IMR-90 (cell line): ENCODE measurements around the gene PTGR2. TPM values are rescaled to one million over a fixed set of nuclear protein-coding genes. Genes with fewer than 3 reads are reported as not detected.

Source experiments
- ATAC-seq: fragments of 200-7000 bp; cut with Tn5 transposase; 2 replicates; pipeline ENCODE4 v1.9.1; 2020; ENCODE audit warnings: low read depth, mild to moderate bottlenecking, moderate library complexity
- BruUV-seq: library from RNA; stranded (reverse); fragments of 400-500 nt; replicated peaks from 2 replicates; lab custom pipeline; 2021; lab: Mats Ljungman, UMichigan
- CTCF ChIA-PET: fragments of 300-600 bp; formaldehyde crosslinking; extraction: SDS; loops from one replicate; lab custom pipeline; 2021; ENCODE audit warnings: antibody characterized with exemption; lab: Yijun Ruan, JAX
- POLR2A ChIA-PET: fragments of 300-600 bp; sonication (Branson Sonifier 250); formaldehyde crosslinking; loops from one replicate; lab custom pipeline; 2022; ENCODE audit warnings: antibody characterized with exemption; ENCODE audit not compliant: unreplicated experiment; lab: Charles Lee
- DNase-seq: peaks from one replicate; pipeline ENCODE4 v3.0.0; 2013
- H2AFZ ChIP-seq: replicated peaks from 2 replicates; pipeline ENCODE3; 2013; ENCODE audit warnings: low read length, mild to moderate bottlenecking; ENCODE audit not compliant: poor library complexity
- H2AK5ac ChIP-seq: 2 replicates; pipeline ENCODE4 v1.6.1; 2013; ENCODE audit warnings: low read depth, low read length, inconsistent platforms
- H2AK9ac ChIP-seq: replicated peaks from 2 replicates; pipeline ENCODE3; 2013; ENCODE audit warnings: mild to moderate bottlenecking, low read depth, low read length, moderate library complexity; ENCODE audit not compliant: poor library complexity
- H2BK120ac ChIP-seq: 2 replicates; pipeline ENCODE4 v1.6.1; 2013; ENCODE audit warnings: low read depth, low read length, inconsistent platforms
- H2BK15ac ChIP-seq: 3 replicates; pipeline ENCODE4 v1.6.1; 2013; ENCODE audit warnings: low read depth, low read length, inconsistent platforms
- H2BK20ac ChIP-seq: 2 replicates; pipeline ENCODE4 v1.6.1; 2013; ENCODE audit warnings: low read depth, mild to moderate bottlenecking, inconsistent platforms, low read length, moderate library complexity
- H2BK5ac ChIP-seq: 2 replicates; pipeline ENCODE4 v1.6.1; 2013; ENCODE audit warnings: mild to moderate bottlenecking, low read depth, low read length, inconsistent platforms; ENCODE audit not compliant: poor library complexity, severe bottlenecking
- H3K14ac ChIP-seq: replicated peaks from 2 replicates; pipeline ENCODE4 v1.6.1; 2013; ENCODE audit warnings: low read depth, low read length, inconsistent platforms
- H3K18ac ChIP-seq: 2 replicates; pipeline ENCODE4 v1.6.1; 2013; ENCODE audit warnings: low read depth, low read length, control low read depth
- H3K23ac ChIP-seq: 2 replicates; pipeline ENCODE4 v1.6.1; 2013; ENCODE audit warnings: low read depth, low read length, inconsistent platforms
- H3K27ac ChIP-seq: 2 replicates; pipeline ENCODE4 v1.5.1; 2013; ENCODE audit warnings: mild to moderate bottlenecking, control low read depth, low read length; ENCODE audit not compliant: insufficient read depth
- H3K27me3 ChIP-seq: 2 replicates; pipeline ENCODE4 v1.6.1; 2013; ENCODE audit warnings: low read length; ENCODE audit not compliant: control insufficient read depth, insufficient read depth
- H3K36me3 ChIP-seq: 2 replicates; pipeline ENCODE4 v1.6.1; 2013; ENCODE audit warnings: low read length, mixed read lengths; ENCODE audit not compliant: control insufficient read depth, insufficient read depth
- H3K4ac ChIP-seq: 2 replicates; pipeline ENCODE4 v1.6.1; 2013; ENCODE audit warnings: low read depth, low read length, inconsistent platforms
- H3K4me1 ChIP-seq: 2 replicates; pipeline ENCODE4 v1.6.1; 2013; ENCODE audit warnings: low read length, mixed read lengths; ENCODE audit not compliant: control insufficient read depth, insufficient read depth
- H3K4me2 ChIP-seq: 2 replicates; pipeline ENCODE4 v1.6.1; 2013; ENCODE audit warnings: low read depth, mild to moderate bottlenecking, control low read depth, low read length, moderate library complexity
- H3K4me3 ChIP-seq: 2 replicates; pipeline ENCODE4 v1.5.1; 2013; ENCODE audit warnings: low read depth, mild to moderate bottlenecking, control low read depth, low read length, moderate library complexity; ENCODE audit not compliant: insufficient read depth
- H3K56ac ChIP-seq: 2 replicates; pipeline ENCODE4 v1.6.1; 2013; ENCODE audit warnings: low read length, inconsistent platforms; ENCODE audit not compliant: insufficient read depth; ENCODE audit errors: extremely low read depth
- H3K79me1 ChIP-seq, 2 experiments: 2 replicates each; pipeline ENCODE4 v1.6.1; 2013; ENCODE audit warnings: low read length in 2 of 2, inconsistent platforms in 1 of 2, low read depth in 1 of 2
- H3K9ac ChIP-seq: 2 replicates; pipeline ENCODE4 v1.6.1; 2013; ENCODE audit warnings: low read depth, low read length, control low read depth
- H3K9me1 ChIP-seq: 2 replicates; pipeline ENCODE4 v1.6.1; 2013; ENCODE audit warnings: low read length, inconsistent platforms; ENCODE audit not compliant: insufficient read depth
- H3K9me3 ChIP-seq: 2 replicates; pipeline ENCODE4 v1.6.1; 2013; ENCODE audit warnings: low read length; ENCODE audit not compliant: control insufficient read depth, insufficient read depth
- H4K20me1 ChIP-seq: 2 replicates; pipeline ENCODE4 v1.6.1; 2013; ENCODE audit warnings: low read length, inconsistent platforms; ENCODE audit not compliant: insufficient read depth
- H4K5ac ChIP-seq: 2 replicates; pipeline ENCODE4 v1.6.1; 2013; ENCODE audit warnings: mild to moderate bottlenecking, low read depth, low read length, control low read depth
- H4K8ac ChIP-seq, 2 experiments: 2 replicates each; pipeline ENCODE4 v1.6.1; 2013; ENCODE audit warnings: low read depth in 2 of 2, low read length in 2 of 2, control low read depth in 1 of 2, inconsistent platforms in 1 of 2
- H4K91ac ChIP-seq: 2 replicates; pipeline ENCODE4 v1.6.1; 2013; ENCODE audit warnings: low read depth, low read length, inconsistent platforms; ENCODE audit not compliant: insufficient read depth
- BHLHE40 ChIP-seq: fragments of 150-350 bp; IDR thresholded peaks from 2 replicates; pipeline ENCODE4 v1.6.1; 2016; ENCODE audit warnings: mild to moderate bottlenecking, low read depth, low read length
- CEBPB ChIP-seq: IDR thresholded peaks from 2 replicates; pipeline ENCODE4 v1.6.1; 2012; ENCODE audit warnings: low read depth, low read length, improper control_type of control experiment
- CHD1 ChIP-seq: IDR thresholded peaks from 2 replicates; pipeline ENCODE4 v1.6.1; 2012; ENCODE audit warnings: low read depth, low read length, improper control_type of control experiment
- FOS ChIP-seq: fragments of 150-350 bp; IDR thresholded peaks from 2 replicates; pipeline ENCODE4 v1.6.1; 2016; ENCODE audit warnings: low read depth, low read length
- MAFK ChIP-seq: IDR thresholded peaks from 2 replicates; pipeline ENCODE4 v1.6.1; 2012; ENCODE audit warnings: low read depth, low read length, improper control_type of control experiment
- MAZ ChIP-seq: IDR thresholded peaks from 2 replicates; pipeline ENCODE4 v1.6.1; 2012; ENCODE audit warnings: low read depth, mild to moderate bottlenecking, low read length, improper control_type of control experiment, moderate library complexity, borderline replicate concordance
- MXI1 ChIP-seq: IDR thresholded peaks from 2 replicates; pipeline ENCODE4 v1.6.1; 2012; ENCODE audit warnings: low read depth, mild to moderate bottlenecking, low read length, moderate library complexity, borderline replicate concordance
- NFE2L2 ChIP-seq: fragments of 150-350 bp; IDR thresholded peaks from 2 replicates; pipeline ENCODE4 v1.6.1; 2016; ENCODE audit warnings: low read depth, mild to moderate bottlenecking, low read length
- POLR2A ChIP-seq: IDR thresholded peaks from 2 replicates; pipeline ENCODE4 v1.6.1; 2012; ENCODE audit warnings: mild to moderate bottlenecking, low read depth, low read length
- RAD21 ChIP-seq: IDR thresholded peaks from 2 replicates; pipeline ENCODE4 v1.6.1; 2012; ENCODE audit warnings: low read length, improper control_type of control experiment
- RCOR1 ChIP-seq: IDR thresholded peaks from 2 replicates; pipeline ENCODE4 v1.6.1; 2012; ENCODE audit warnings: mild to moderate bottlenecking, low read length, improper control_type of control experiment; ENCODE audit not compliant: insufficient replicate concordance
- RFX5 ChIP-seq: IDR thresholded peaks from 2 replicates; pipeline ENCODE4 v1.8.0; 2012; ENCODE audit warnings: low read depth, mild to moderate bottlenecking, low read length, moderate library complexity
- SMC3 ChIP-seq: fragments of 150-350 bp; IDR thresholded peaks from 2 replicates; pipeline ENCODE4 v1.6.1; 2016; ENCODE audit warnings: low read depth, mild to moderate bottlenecking, antibody characterized with exemption, low read length, moderate library complexity
- WGBS, 2 experiments: methylation state at CpG; one replicate each; pipeline versions ENCODE4 v1.1.5 to v1.1.7; 2013; ENCODE audit warnings: missing lambda C conversion rate in 2 of 2; ENCODE audit not compliant: insufficient read length in 1 of 2; ENCODE audit errors: extremely low coverage in 2 of 2; 5-methylcytosine and 5-hydroxymethylcytosine counted together
- dilution Hi-C: fragments of 300-500 bp; cut with HindIII; formaldehyde crosslinking; loops from one replicate; pipeline ENCODE4 v1.14.3; 2018; ENCODE audit warnings: low sequenced_read_pairs; ENCODE audit not compliant: unreplicated experiment
- in situ Hi-C: fragments of 300-500 bp; cut with MboI; formaldehyde crosslinking; loops from 3 replicates; pipeline ENCODE4 v1.14.3; 2019; ENCODE audit warnings: low sequenced_read_pairs, inconsistent platforms, mixed read lengths
- intact Hi-C: fragments of 100-400 bp; cut with micrococcal nuclease; formaldehyde crosslinking; loops from 2 replicates; pipeline ENCODE4 v1.10.0; 2022
- polyA plus RNA-seq, 3 experiments: library from polyadenylated mRNA; depleted of rRNA; stranded (reverse); fragments of >200 nt; gene quantifications; 2 replicates each; pipeline ENCODE4 v1.2.3, GENCODE V29; 2012; ENCODE audit warnings: low replicate concordance in 1 of 3
- total RNA-seq: library from RNA; depleted of rRNA; stranded (reverse); fragments of >200 nt; gene quantifications from 2 replicates; pipeline ENCODE4 v1.2.3, GENCODE V29; 2012
- TF ChIP-seq, protein P1 (sequence below): fragments of 150-350 bp; IDR thresholded peaks from 2 replicates; pipeline ENCODE4 v1.6.1; 2017; ENCODE audit warnings: mild to moderate bottlenecking, antibody characterized with exemption, low read length, low read depth
- TF ChIP-seq, protein P2 (sequence below): fragments of 150-350 bp; IDR thresholded peaks from 2 replicates; pipeline ENCODE4 v1.6.1; 2016; ENCODE audit warnings: low read depth, mild to moderate bottlenecking, low read length, moderate library complexity, borderline replicate concordance
- TF ChIP-seq, protein P3 (sequence below): conservative IDR thresholded peaks from 2 replicates; pipeline ENCODE4 v1.5.1; 2012; ENCODE audit warnings: mild to moderate bottlenecking, low read depth, low read length, improper control_type of control experiment

The PTGR2 gene
- total and polyA plus RNA-seq, 2 of the 4 experiments (the other 2 are of a cell fraction) = 1.3 to 3.2 TPM

DNA sequence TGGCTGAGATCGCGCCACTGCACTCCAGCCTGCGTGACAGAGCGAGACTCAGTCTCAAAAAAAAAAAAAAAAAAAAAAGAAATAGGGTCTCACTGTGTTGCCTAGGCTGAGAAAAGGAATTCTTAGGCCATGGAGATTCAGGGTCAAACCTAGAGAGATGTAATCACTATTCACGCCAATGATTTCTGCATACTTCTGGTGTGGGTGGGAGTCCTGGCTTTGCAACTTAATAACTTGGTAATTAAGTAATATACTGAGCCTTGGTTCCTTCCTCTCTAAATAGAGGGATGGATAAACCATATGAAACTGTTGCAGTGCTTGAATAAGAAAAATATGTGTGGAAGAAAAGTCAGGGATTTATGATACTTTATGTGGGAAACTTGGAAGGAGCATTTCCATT, 37.7 kb downstream of the PTGR2 start:
- dilution Hi-C loops (no loop called here), in situ Hi-C loops (no loop called here), intact Hi-C loops (no loop called here)
- no peaks in the 10 kb centered on the region; the same call in none of the 2 replicates for H3K9me1 ChIP-seq
- H2BK120ac ChIP-seq = no peak overlapping the region
- H3K27me3 ChIP-seq = no peaks in the 10 kb centered on the region
- no peak overlapping the region for H3K18ac ChIP-seq
- no peak overlapping the region for H2BK15ac ChIP-seq
- H3K14ac ChIP-seq = no peak overlapping the region
- ATAC-seq (no peak), DNase-seq (no peak)
- H4K5ac ChIP-seq = no peak overlapping the region
- H3K9me3 ChIP-seq = no peaks in the 10 kb centered on the region
- POLR2A ChIA-PET = no interaction called here
- CTCF ChIA-PET = interaction anchor here (0.7 kb wide), 1 partner anchor 19 kb away, joined by 3 read pairs; no protein-coding TSS in a partner anchor
- no CpG with 5 or more reads among the region's 5 CpGs for WGBS, 2 experiments
- peaks cover 2% of the 10 kb centered on the region for H3K36me3 ChIP-seq
- peaks cover 2% of the 10 kb centered on the region; the same call in 1 of the 2 replicates for H3K4me1 ChIP-seq
- TF ChIP-seq MAFK (no peak), CHD1 (no peak), RFX5 (no peak), MAZ (no peak), BHLHE40 (no peak), SMC3 (no peak), RAD21 (no peak), CEBPB (no peak), NFE2L2 (no peak), MXI1 (no peak), RCOR1 (no peak), FOS (no peak), POLR2A (no peak)
- TF ChIP-seq, protein P1, sequence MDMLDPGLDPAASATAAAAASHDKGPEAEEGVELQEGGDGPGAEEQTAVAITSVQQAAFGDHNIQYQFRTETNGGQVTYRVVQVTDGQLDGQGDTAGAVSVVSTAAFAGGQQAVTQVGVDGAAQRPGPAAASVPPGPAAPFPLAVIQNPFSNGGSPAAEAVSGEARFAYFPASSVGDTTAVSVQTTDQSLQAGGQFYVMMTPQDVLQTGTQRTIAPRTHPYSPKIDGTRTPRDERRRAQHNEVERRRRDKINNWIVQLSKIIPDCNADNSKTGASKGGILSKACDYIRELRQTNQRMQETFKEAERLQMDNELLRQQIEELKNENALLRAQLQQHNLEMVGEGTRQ = no peak
- TF ChIP-seq, protein P2, sequence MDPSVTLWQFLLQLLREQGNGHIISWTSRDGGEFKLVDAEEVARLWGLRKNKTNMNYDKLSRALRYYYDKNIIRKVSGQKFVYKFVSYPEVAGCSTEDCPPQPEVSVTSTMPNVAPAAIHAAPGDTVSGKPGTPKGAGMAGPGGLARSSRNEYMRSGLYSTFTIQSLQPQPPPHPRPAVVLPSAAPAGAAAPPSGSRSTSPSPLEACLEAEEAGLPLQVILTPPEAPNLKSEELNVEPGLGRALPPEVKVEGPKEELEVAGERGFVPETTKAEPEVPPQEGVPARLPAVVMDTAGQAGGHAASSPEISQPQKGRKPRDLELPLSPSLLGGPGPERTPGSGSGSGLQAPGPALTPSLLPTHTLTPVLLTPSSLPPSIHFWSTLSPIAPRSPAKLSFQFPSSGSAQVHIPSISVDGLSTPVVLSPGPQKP = no peak
- TF ChIP-seq, protein P3, sequence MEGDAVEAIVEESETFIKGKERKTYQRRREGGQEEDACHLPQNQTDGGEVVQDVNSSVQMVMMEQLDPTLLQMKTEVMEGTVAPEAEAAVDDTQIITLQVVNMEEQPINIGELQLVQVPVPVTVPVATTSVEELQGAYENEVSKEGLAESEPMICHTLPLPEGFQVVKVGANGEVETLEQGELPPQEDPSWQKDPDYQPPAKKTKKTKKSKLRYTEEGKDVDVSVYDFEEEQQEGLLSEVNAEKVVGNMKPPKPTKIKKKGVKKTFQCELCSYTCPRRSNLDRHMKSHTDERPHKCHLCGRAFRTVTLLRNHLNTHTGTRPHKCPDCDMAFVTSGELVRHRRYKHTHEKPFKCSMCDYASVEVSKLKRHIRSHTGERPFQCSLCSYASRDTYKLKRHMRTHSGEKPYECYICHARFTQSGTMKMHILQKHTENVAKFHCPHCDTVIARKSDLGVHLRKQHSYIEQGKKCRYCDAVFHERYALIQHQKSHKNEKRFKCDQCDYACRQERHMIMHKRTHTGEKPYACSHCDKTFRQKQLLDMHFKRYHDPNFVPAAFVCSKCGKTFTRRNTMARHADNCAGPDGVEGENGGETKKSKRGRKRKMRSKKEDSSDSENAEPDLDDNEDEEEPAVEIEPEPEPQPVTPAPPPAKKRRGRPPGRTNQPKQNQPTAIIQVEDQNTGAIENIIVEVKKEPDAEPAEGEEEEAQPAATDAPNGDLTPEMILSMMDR = no peak
- H4K20me1 ChIP-seq = peaks cover 39% of the 10 kb centered on the region
- no TSS peak for BruUV-seq
- H3K27ac ChIP-seq = no peak overlapping the region
- no peak overlapping the region for H3K9ac ChIP-seq
- no peak overlapping the region for H2AFZ ChIP-seq
- no peak overlapping the region for H4K91ac ChIP-seq
- H3K56ac ChIP-seq = no peak overlapping the region
- no peak overlapping the region for H2AK5ac ChIP-seq
- H3K4me3 ChIP-seq = no peak overlapping the region
- no peak overlapping the region for H2BK20ac ChIP-seq
- H3K4me2 ChIP-seq = no peak overlapping the region
- no peak overlapping the region for H2AK9ac ChIP-seq
- H3K23ac ChIP-seq = no peak overlapping the region
- H3K79me1 ChIP-seq = peaks cover 6 to 43% of the 10 kb centered on the region in 2 experiments
- no peak overlapping the region for H3K4ac ChIP-seq
- no peak overlapping the region for H4K8ac ChIP-seq
- no peak overlapping the region for H2BK5ac ChIP-seq
